Panc1 (cell line): Measurements from ENCODE around the gene IP6K1.

Source experiments
- POLR2AphosphoS5 ChIP-seq: IDR thresholded peaks from 2 replicates; pipeline ENCODE4 v1.6.1; 2012; ENCODE audit warnings: mild to moderate bottlenecking, low read depth, low read length, moderate library complexity
- REST ChIP-seq, 2 experiments: IDR thresholded peaks; 2 replicates each; pipeline ENCODE4 v1.6.1; 2011 to 2012; ENCODE audit warnings: low read depth in 2 of 2, control low read depth in 1 of 2, low read length in 1 of 2, mild to moderate bottlenecking in 1 of 2, moderate library complexity in 1 of 2; ENCODE audit not compliant: insufficient read depth in 1 of 2
- SIN3A ChIP-seq: IDR thresholded peaks from 2 replicates; pipeline ENCODE4 v1.6.1; 2012; ENCODE audit warnings: low read depth, mild to moderate bottlenecking, low read length, moderate library complexity, borderline replicate concordance; ENCODE audit not compliant: insufficient read depth
- TCF7L2 ChIP-seq: IDR thresholded peaks from 2 replicates; pipeline ENCODE4 v1.6.1; 2011; ENCODE audit warnings: mild to moderate bottlenecking, low read depth, low read length, inconsistent platforms
- TF ChIP-seq, protein P1 (sequence below): fragments of 450-650 bp; IDR thresholded peaks from 2 replicates; pipeline ENCODE4 v1.5.1; 2017; ENCODE audit warnings: mild to moderate bottlenecking

DNA sequence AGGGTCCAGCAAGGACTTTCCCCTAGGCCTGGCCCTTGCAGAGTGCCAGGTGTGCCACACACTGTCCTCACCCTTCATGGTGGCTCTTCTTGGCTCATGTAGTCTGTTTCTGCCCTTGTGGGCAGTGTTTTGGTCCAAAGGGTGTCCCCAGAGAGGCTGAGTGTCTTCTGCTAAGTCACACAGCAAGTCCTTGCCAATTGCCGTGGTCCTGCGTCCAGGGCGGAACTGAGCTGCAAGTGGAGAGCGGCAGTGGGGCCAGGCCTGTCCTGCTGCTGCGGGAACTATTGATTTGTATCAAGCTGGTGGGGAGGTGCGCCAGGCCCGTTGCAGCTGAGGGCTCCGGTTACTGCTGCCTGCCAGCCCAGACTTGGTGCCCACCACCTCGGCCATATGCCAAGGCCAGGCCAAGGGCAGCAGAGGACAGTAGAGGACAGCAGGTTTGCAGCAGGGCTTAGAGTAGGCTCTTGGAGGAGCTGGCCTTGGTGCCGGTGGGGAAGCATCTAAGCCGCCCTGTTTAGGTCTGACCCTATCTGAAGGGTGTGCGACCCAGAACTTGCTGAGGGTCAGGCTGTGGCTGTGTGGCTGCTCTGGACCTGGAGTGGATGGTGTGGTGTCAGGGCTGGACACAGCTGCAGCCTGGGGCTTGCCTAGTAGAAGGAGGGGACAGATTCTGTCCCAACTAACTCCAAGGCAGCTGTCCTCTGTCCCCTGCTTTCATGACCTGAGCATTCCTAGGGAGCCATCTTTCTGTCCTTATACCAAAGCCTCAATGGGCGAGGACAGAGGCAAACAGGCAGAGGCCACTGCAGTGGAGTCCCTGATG, 71.4 kb downstream of the IP6K1 start:
- TF ChIP-seq, protein P1, sequence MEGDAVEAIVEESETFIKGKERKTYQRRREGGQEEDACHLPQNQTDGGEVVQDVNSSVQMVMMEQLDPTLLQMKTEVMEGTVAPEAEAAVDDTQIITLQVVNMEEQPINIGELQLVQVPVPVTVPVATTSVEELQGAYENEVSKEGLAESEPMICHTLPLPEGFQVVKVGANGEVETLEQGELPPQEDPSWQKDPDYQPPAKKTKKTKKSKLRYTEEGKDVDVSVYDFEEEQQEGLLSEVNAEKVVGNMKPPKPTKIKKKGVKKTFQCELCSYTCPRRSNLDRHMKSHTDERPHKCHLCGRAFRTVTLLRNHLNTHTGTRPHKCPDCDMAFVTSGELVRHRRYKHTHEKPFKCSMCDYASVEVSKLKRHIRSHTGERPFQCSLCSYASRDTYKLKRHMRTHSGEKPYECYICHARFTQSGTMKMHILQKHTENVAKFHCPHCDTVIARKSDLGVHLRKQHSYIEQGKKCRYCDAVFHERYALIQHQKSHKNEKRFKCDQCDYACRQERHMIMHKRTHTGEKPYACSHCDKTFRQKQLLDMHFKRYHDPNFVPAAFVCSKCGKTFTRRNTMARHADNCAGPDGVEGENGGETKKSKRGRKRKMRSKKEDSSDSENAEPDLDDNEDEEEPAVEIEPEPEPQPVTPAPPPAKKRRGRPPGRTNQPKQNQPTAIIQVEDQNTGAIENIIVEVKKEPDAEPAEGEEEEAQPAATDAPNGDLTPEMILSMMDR = no peak
- TF ChIP-seq TCF7L2 (no peak), REST (IDR thresholded peaks at IDR 0.05; ENCODE audit: insufficient read depth in 1 of 2, low read depth in 2 of 2, low read length in 1 of 2) (no peak; a peak in 1 of 4 replicates), POLR2AphosphoS5 (no peak), SIN3A (no peak)
